Smooth muscle cell (in vitro differentiated cells): Measurements from ENCODE around the gene SCLT1. TPM values are rescaled to one million over a fixed set of nuclear protein-coding genes. Genes with fewer than 3 reads are reported as not detected.

Experiments
- DNase-seq: peaks from one replicate; lab custom pipeline; 2025; ENCODE audit not compliant: unreplicated experiment; lab: John Stamatoyannopoulos, UW
- H2AFZ ChIP-seq: fragments of 200-600 bp; sonication (generic); 2 replicates; pipeline ENCODE4 v1.6.0; 2016; ENCODE audit warnings: antibody characterized with exemption, low read depth, mild to moderate bottlenecking
- H3F3A ChIP-seq: fragments of 200-600 bp; sonication (generic); 2 replicates; pipeline ENCODE4 v1.6.0; 2017; ENCODE audit warnings: antibody characterized with exemption, low read depth
- H3K27ac ChIP-seq: fragments of 200-600 bp; sonication (generic); 2 replicates; pipeline ENCODE4 v1.5.1; 2016; ENCODE audit warnings: low read depth, mild to moderate bottlenecking
- H3K27me3 ChIP-seq: fragments of 200-600 bp; sonication (generic); 2 replicates; pipeline ENCODE4 v1.6.1; 2016; ENCODE audit warnings: low read depth, mild to moderate bottlenecking
- H3K36me3 ChIP-seq: fragments of 200-600 bp; sonication (generic); 2 replicates; pipeline ENCODE4 v1.5.1; 2016; ENCODE audit warnings: low read depth
- H3K4me1 ChIP-seq: fragments of 200-600 bp; sonication (generic); 2 replicates; pipeline ENCODE4 v1.5.1; 2016; ENCODE audit warnings: low read depth
- H3K4me2 ChIP-seq: fragments of 200-600 bp; sonication (generic); 2 replicates; pipeline ENCODE4 v1.6.0; 2016; ENCODE audit warnings: mild to moderate bottlenecking
- H3K4me3 ChIP-seq: fragments of 200-600 bp; sonication (generic); 2 replicates; pipeline ENCODE4 v1.5.1; 2016; ENCODE audit warnings: mild to moderate bottlenecking
- H3K79me2 ChIP-seq: fragments of 200-600 bp; sonication (generic); 2 replicates; pipeline ENCODE4 v1.6.0; 2016; ENCODE audit warnings: low read depth, mild to moderate bottlenecking
- H3K9ac ChIP-seq: fragments of 200-600 bp; sonication (generic); 2 replicates; pipeline ENCODE4 v1.6.0; 2016; ENCODE audit warnings: low read depth
- H3K9me3 ChIP-seq: fragments of 200-600 bp; sonication (generic); replicated peaks from 2 replicates; pipeline ENCODE4 v1.5.1; 2016; ENCODE audit warnings: low read depth
- H4K20me1 ChIP-seq: fragments of 200-600 bp; sonication (generic); 2 replicates; pipeline ENCODE4 v1.6.0; 2016; ENCODE audit warnings: low read depth
- WGBS: methylation state at CpG from one replicate; pipeline ENCODE4 v1.1.7; 2016; ENCODE audit warnings: low lambda C conversion rate; 5-methylcytosine and 5-hydroxymethylcytosine counted together
- polyA plus RNA-seq: library from polyadenylated mRNA; unstranded; fragments of >200 nt; fragmentation: Nextera tagmentation; extraction: Ambion mirVana; gene quantifications from 2 replicates; pipeline ENCODE4 v1.2.1, GENCODE V29; 2016
- total RNA-seq: library from RNA; depleted of rRNA; stranded (reverse); fragments of >200 nt; gene quantifications from 2 replicates; pipeline ENCODE4 v1.2.3, GENCODE V29; 2014
- TF ChIP-seq, protein P1 (sequence below): fragments of 200-600 bp; sonication (generic); IDR thresholded peaks from 2 replicates; pipeline ENCODE4 v1.5.1; 2017; ENCODE audit warnings: borderline replicate concordance, mild to moderate bottlenecking, antibody characterized with exemption; ENCODE audit not compliant: insufficient read depth, poor library complexity, severe bottlenecking

Gene SCLT1
- total and polyA plus RNA-seq, 2 experiments from 2014 or later = 6.9 to 10.2 TPM

GRCh38 chr4:128855621-128856020 is 237.7 kb downstream of the SCLT1 start:
- Histone ChIP-seq H3K36me3 (no peaks in the 10 kb centered on the region), H3K4me2 (no peak overlapping the region), H4K20me1 (no peaks in the 10 kb centered on the region), H3K4me1 (peaks cover 18% of the 10 kb centered on the region), H3K79me2 (no peaks in the 10 kb centered on the region), H2AFZ (no peak overlapping the region), H3K27me3 (no peaks in the 10 kb centered on the region), H3K9me3 (no peaks in the 10 kb centered on the region), H3K27ac (no peak overlapping the region), H3K4me3 (no peak overlapping the region), H3F3A (peaks cover 15% of the 10 kb centered on the region), H3K9ac (no peak overlapping the region)
- 97% methylated on average over 7 of the region's 7 CpGs for WGBS
- TF ChIP-seq, protein P1, sequence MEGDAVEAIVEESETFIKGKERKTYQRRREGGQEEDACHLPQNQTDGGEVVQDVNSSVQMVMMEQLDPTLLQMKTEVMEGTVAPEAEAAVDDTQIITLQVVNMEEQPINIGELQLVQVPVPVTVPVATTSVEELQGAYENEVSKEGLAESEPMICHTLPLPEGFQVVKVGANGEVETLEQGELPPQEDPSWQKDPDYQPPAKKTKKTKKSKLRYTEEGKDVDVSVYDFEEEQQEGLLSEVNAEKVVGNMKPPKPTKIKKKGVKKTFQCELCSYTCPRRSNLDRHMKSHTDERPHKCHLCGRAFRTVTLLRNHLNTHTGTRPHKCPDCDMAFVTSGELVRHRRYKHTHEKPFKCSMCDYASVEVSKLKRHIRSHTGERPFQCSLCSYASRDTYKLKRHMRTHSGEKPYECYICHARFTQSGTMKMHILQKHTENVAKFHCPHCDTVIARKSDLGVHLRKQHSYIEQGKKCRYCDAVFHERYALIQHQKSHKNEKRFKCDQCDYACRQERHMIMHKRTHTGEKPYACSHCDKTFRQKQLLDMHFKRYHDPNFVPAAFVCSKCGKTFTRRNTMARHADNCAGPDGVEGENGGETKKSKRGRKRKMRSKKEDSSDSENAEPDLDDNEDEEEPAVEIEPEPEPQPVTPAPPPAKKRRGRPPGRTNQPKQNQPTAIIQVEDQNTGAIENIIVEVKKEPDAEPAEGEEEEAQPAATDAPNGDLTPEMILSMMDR = no peak
- no peak for DNase-seq

DNA sequence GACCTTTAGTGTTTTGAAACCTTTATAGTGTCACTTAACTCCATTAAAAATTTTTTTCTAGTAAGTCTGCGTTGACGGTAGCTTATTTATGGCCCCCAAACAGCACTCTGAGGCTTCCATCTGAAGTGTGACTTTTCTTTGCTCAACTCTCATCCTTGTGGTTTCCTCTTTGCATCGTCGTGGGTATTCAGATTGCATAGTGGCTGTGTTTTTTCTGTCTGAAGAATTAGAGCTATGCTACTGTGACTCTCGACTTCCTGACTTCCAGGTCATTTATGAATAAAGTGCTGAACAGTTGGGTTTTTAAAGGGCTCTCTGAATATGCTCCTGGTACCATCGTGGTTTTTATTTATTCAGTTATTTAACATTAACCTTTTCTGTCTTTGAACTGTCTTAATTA is 238.9 kb downstream of the SCLT1 start:
- H2AFZ ChIP-seq = no peak overlapping the region
- no peak for DNase-seq
- H3K27me3 ChIP-seq = no peaks in the 10 kb centered on the region
- no peaks in the 10 kb centered on the region for H3K79me2 ChIP-seq
- H3K27ac ChIP-seq = peak overlapping the region; percentile 69
- H3K4me3 ChIP-seq = no peak overlapping the region
- H3K9me3 ChIP-seq = no peaks in the 10 kb centered on the region
- no peaks in the 10 kb centered on the region for H3K36me3 ChIP-seq
- H3K4me2 ChIP-seq = peak overlapping the region; percentile 35
- H3K4me1 ChIP-seq = peaks cover 6% of the 10 kb centered on the region
- H4K20me1 ChIP-seq = no peaks in the 10 kb centered on the region
- H3K9ac ChIP-seq = no peak overlapping the region
- peaks cover 7% of the 10 kb centered on the region for H3F3A ChIP-seq
- TF ChIP-seq, protein P1 = no peak
- WGBS = 22% methylated on average over 6 of the region's 6 CpGs

DNA sequence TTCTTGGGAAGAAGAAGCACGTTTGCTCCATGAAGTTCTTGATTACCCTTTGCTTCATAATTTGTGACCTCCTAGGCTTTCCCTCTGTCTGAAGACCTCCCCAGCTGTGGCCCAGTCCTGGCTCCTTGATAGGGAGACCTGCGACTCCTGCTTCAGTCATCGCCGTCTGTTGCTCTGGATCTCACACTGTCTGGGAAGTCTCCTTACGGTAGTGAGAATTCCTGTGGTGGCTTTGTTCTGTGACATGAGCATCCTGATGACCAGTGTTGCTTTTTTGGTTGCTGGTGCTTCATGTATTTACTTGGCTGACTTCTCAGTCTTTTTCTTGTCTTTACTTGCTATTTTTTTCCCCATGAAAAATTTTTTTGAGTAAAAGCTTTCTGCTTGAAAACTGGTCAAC is 239.6 kb downstream of the SCLT1 start:
- Histone ChIP-seq H3K36me3 (no peaks in the 10 kb centered on the region), H3K79me2 (no peaks in the 10 kb centered on the region), H2AFZ (no peak overlapping the region), H4K20me1 (no peaks in the 10 kb centered on the region), H3K4me3 (no peak overlapping the region), H3K4me1 (peaks cover 6% of the 10 kb centered on the region), H3K9ac (no peak overlapping the region), H3K27me3 (no peaks in the 10 kb centered on the region), H3K9me3 (no peaks in the 10 kb centered on the region), H3K4me2 (peak overlapping the region; percentile 35), H3F3A (peaks cover under 1% of the 10 kb centered on the region), H3K27ac (peak overlapping the region; percentile 69)
- TF ChIP-seq, protein P1 = no peak
- 44% methylated on average over 5 of the region's 5 CpGs for WGBS
- no peak for DNase-seq

DNA sequence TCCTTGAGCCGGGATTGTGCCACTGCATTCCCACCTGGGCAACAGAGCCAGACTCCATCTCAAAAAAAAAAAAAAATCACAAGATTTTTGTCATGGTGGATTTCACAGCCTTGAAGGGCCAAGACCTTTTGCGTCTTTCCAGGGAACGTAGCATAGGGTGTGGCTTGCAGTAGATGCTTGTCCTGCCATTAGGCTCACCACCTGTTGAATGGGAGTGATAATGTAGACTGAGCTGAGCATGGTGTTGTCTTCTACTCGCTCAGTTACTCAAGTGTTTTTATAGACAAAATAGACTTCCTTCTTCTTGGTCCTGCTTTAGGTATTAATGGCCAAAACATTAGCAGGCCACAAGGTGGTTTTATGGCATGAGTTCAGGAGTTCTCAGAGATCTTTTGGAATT is 243.1 kb downstream of the SCLT1 start:
- no peak for DNase-seq
- H3K9me3 ChIP-seq = no peaks in the 10 kb centered on the region
- peaks cover 6% of the 10 kb centered on the region for H3K4me1 ChIP-seq
- H3F3A ChIP-seq = no peaks in the 10 kb centered on the region
- H3K36me3 ChIP-seq = no peaks in the 10 kb centered on the region
- TF ChIP-seq, protein P1 = no peak
- H3K27me3 ChIP-seq = no peaks in the 10 kb centered on the region
- no peaks in the 10 kb centered on the region for H3K79me2 ChIP-seq
- no peak overlapping the region for H2AFZ ChIP-seq
- no peak overlapping the region for H3K9ac ChIP-seq
- no peak overlapping the region for H3K4me2 ChIP-seq
- 98% methylated on average over 4 of the region's 4 CpGs for WGBS
- H3K27ac ChIP-seq = no peak overlapping the region
- no peak overlapping the region for H3K4me3 ChIP-seq
- no peaks in the 10 kb centered on the region for H4K20me1 ChIP-seq
